GM12864 (cell line): ENCODE data around the gene SLC66A3.

ENCODE experiments used
- DNase-seq: peaks from one replicate; pipeline ENCODE4 v3.0.0-alpha.2; 2011; ENCODE audit warnings: low read depth
- H3K4me3 ChIP-seq: 2 replicates; pipeline ENCODE4 v1.5.1; 2011; ENCODE audit warnings: mild to moderate bottlenecking, low read depth, low read length, control low read depth
- CTCF ChIP-seq: IDR thresholded peaks from 2 replicates; pipeline ENCODE4 v1.5.1; 2011; ENCODE audit warnings: low read depth, mild to moderate bottlenecking, moderate library complexity, low read length, control low read depth, inconsistent platforms; ENCODE audit errors: missing control alignments

The SLC66A3 gene

GRCh38 chr2:11146076-11146475, 9.2 kb upstream of the SLC66A3 start:
- DNase-seq, result no peak
- TF ChIP-seq CTCF, result no peak
- H3K4me3 ChIP-seq, result no peak overlapping the region

GRCh38 chr2:11147263-11147662, 8.0 kb upstream of the SLC66A3 start:
- no peak for TF ChIP-seq CTCF
- no peak for DNase-seq
- H3K4me3 ChIP-seq, result no peak overlapping the region

GRCh38 chr2:11152591-11152990, 2.7 kb upstream of the SLC66A3 start:
- TF ChIP-seq CTCF, result no peak
- DNase-seq, result no peak
- H3K4me3 ChIP-seq, result no peak overlapping the region

GRCh38 chr2:11154016-11154922, 998 bp upstream of the SLC66A3 start:
- H3K4me3 ChIP-seq, result peak overlapping the region; percentile 74
- no peak for TF ChIP-seq CTCF
- no peak for DNase-seq

GRCh38 chr2:11154923-11155380, 315 bp upstream of the SLC66A3 start:
- no peak for TF ChIP-seq CTCF
- peak overlapping the region; percentile 74 for H3K4me3 ChIP-seq
- peak; percentile 74 for DNase-seq

GRCh38 chr2:11156396-11157075, 1.3 kb downstream of the SLC66A3 start:
- TF ChIP-seq CTCF, result no peak
- no peak for DNase-seq

More at GRCh38 chr2:11156396-11157075, 1.3 kb downstream of the SLC66A3 start:
- H3K4me3 ChIP-seq, result no peak overlapping the region
